ENCODE data around the gene CCN6.

CCN6 gene

GRCh38 chr6:112034616-112034995 is 19.3 kb upstream of the CCN6 start:
- TF ChIP-seq NFIC (IDR thresholded peaks at IDR 0.05) (no peak), FOXM1 (IDR thresholded peaks at IDR 0.05; ENCODE audit: borderline replicate concordance, low read depth) (no peak), CEBPB (IDR thresholded peaks at IDR 0.05) (no peak), ZBTB7A (IDR thresholded peaks at IDR 0.05; ENCODE audit: low read depth) (no peak), TEAD4 (IDR thresholded peaks at IDR 0.05) (no peak), CREB1 (IDR thresholded peaks at IDR 0.05; ENCODE audit: low read depth) (no peak)
- TF ChIP-seq, protein P1, sequence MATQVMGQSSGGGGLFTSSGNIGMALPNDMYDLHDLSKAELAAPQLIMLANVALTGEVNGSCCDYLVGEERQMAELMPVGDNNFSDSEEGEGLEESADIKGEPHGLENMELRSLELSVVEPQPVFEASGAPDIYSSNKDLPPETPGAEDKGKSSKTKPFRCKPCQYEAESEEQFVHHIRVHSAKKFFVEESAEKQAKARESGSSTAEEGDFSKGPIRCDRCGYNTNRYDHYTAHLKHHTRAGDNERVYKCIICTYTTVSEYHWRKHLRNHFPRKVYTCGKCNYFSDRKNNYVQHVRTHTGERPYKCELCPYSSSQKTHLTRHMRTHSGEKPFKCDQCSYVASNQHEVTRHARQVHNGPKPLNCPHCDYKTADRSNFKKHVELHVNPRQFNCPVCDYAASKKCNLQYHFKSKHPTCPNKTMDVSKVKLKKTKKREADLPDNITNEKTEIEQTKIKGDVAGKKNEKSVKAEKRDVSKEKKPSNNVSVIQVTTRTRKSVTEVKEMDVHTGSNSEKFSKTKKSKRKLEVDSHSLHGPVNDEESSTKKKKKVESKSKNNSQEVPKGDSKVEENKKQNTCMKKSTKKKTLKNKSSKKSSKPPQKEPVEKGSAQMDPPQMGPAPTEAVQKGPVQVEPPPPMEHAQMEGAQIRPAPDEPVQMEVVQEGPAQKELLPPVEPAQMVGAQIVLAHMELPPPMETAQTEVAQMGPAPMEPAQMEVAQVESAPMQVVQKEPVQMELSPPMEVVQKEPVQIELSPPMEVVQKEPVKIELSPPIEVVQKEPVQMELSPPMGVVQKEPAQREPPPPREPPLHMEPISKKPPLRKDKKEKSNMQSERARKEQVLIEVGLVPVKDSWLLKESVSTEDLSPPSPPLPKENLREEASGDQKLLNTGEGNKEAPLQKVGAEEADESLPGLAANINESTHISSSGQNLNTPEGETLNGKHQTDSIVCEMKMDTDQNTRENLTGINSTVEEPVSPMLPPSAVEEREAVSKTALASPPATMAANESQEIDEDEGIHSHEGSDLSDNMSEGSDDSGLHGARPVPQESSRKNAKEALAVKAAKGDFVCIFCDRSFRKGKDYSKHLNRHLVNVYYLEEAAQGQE (IDR thresholded peaks at IDR 0.05; ENCODE audit: low read depth), result no peak
- TF ChIP-seq, protein P2, sequence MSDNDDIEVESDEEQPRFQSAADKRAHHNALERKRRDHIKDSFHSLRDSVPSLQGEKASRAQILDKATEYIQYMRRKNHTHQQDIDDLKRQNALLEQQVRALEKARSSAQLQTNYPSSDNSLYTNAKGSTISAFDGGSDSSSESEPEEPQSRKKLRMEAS (IDR thresholded peaks at IDR 0.05), result no peak

- TF ChIP-seq TCF12 (IDR thresholded peaks at IDR 0.05; ENCODE audit: low read depth), result no peak
- no peak for TF ChIP-seq ZBTB7A (IDR thresholded peaks at IDR 0.05; ENCODE audit: low read depth)
- no peak for TF ChIP-seq EGR1 (IDR thresholded peaks at IDR 0.05)
- no peak for TF ChIP-seq FOXM1 (IDR thresholded peaks at IDR 0.05; ENCODE audit: borderline replicate concordance, low read depth)
- TF ChIP-seq, protein P1 (IDR thresholded peaks at IDR 0.05; ENCODE audit: low read depth), result no peak
- no peak for TF ChIP-seq CREB1 (IDR thresholded peaks at IDR 0.05; ENCODE audit: low read depth)
- TF ChIP-seq CEBPB (IDR thresholded peaks at IDR 0.05), result no peak
- TF ChIP-seq, protein P2 (IDR thresholded peaks at IDR 0.05), result no peak
- no peak for TF ChIP-seq YY1 (IDR thresholded peaks at IDR 0.05; ENCODE audit: low read depth)
- no peak for TF ChIP-seq NFIC (IDR thresholded peaks at IDR 0.05)
- no peak for TF ChIP-seq TAF1 (IDR thresholded peaks at IDR 0.05; ENCODE audit: low read depth)
- TF ChIP-seq TEAD4 (IDR thresholded peaks at IDR 0.05), result no peak
- TF ChIP-seq EP300 (IDR thresholded peaks at IDR 0.05; ENCODE audit: borderline replicate concordance), result no peak
- TF ChIP-seq, protein P3, sequence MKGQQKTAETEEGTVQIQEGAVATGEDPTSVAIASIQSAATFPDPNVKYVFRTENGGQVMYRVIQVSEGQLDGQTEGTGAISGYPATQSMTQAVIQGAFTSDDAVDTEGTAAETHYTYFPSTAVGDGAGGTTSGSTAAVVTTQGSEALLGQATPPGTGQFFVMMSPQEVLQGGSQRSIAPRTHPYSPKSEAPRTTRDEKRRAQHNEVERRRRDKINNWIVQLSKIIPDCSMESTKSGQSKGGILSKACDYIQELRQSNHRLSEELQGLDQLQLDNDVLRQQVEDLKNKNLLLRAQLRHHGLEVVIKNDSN (IDR thresholded peaks at IDR 0.05), result no peak
- TF ChIP-seq RAD21 (IDR thresholded peaks at IDR 0.05; ENCODE audit: low read depth), result no peak
Measured at GRCh38 chr6:112036088-112036637, 17.7 kb upstream of the CCN6 start.

GRCh38 chr6:112037783-112038216 is 16.1 kb upstream of the CCN6 start:
- TF ChIP-seq YY1 (IDR thresholded peaks at IDR 0.05; ENCODE audit: low read depth) (no peak), ZBTB7A (IDR thresholded peaks at IDR 0.05; ENCODE audit: low read depth) (no peak), RAD21 (IDR thresholded peaks at IDR 0.05; ENCODE audit: low read depth) (no peak), TEAD4 (IDR thresholded peaks at IDR 0.05) (peak; percentile 24; the same call in 1 of the 2 replicates)

GRCh38 chr6:112038268-112038667 is 15.6 kb upstream of the CCN6 start:
- TF ChIP-seq EGR1 (IDR thresholded peaks at IDR 0.05), result no peak
- no peak for TF ChIP-seq RAD21 (IDR thresholded peaks at IDR 0.05; ENCODE audit: low read depth)
- TF ChIP-seq, protein P2 (IDR thresholded peaks at IDR 0.05), result no peak
- TF ChIP-seq ZBTB7A (IDR thresholded peaks at IDR 0.05; ENCODE audit: low read depth), result no peak
- no peak for TF ChIP-seq CREB1 (IDR thresholded peaks at IDR 0.05; ENCODE audit: low read depth)
- TF ChIP-seq TCF12 (IDR thresholded peaks at IDR 0.05; ENCODE audit: low read depth), result no peak
- TF ChIP-seq, protein P1 (IDR thresholded peaks at IDR 0.05; ENCODE audit: low read depth), result no peak
- TF ChIP-seq TAF1 (IDR thresholded peaks at IDR 0.05; ENCODE audit: low read depth), result no peak
- no peak for TF ChIP-seq YY1 (IDR thresholded peaks at IDR 0.05; ENCODE audit: low read depth)
- no peak for TF ChIP-seq EP300 (IDR thresholded peaks at IDR 0.05; ENCODE audit: borderline replicate concordance)
- TF ChIP-seq, protein P3 (IDR thresholded peaks at IDR 0.05), result no peak
- TF ChIP-seq CEBPB (IDR thresholded peaks at IDR 0.05), result no peak
- TF ChIP-seq NFIC (IDR thresholded peaks at IDR 0.05), result no peak
- no peak for TF ChIP-seq TEAD4 (IDR thresholded peaks at IDR 0.05)
- no peak for TF ChIP-seq FOXM1 (IDR thresholded peaks at IDR 0.05; ENCODE audit: borderline replicate concordance, low read depth)

Data from Ishikawa (cell line).